Inflammatory macrophage (primary cell): ENCODE measurements around the gene PRAMEF33.
A peak's percentile ranks its signal among the peaks of the same experiment; 100 is the strongest.
"Not testable (repeated sequence)": the region's sequence is repeated elsewhere in the genome, so short reads cannot be mapped to it uniquely, and the experiment has no call there.

ENCODE experiments used
- DNase-seq, 2 donors: peaks; one replicate each; pipeline ENCODE4 v3.0.0-alpha.2; 2020 to 2022
- total RNA-seq, 18 experiments: gene quantifications; one replicate each; lab custom pipeline; 2026; ENCODE audit warnings: mixed read lengths in 6 of 18, inconsistent platforms in 2 of 18; lab: John Stamatoyannopoulos, UW

Gene PRAMEF33
- 0 reads per million in 18 experiments for total RNA-seq

DNA sequence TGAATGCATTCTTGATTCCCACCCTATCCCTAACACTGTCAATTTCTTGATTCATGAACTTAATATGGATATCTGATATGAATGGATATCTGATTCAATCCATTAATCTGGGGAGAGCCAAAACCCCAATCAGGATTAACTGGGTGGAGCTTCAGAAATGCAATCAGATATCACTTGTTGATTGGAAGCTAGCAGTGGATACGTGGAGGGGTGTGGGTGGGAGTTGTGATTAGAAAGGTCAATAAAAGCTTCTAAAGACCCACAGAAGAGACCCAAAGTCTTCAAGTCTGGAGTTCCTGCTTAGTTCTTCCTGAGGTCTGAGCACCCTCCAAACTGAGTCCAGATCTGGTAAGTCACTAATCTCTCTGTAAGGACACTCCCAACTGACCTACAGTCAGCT is at the start of gene PRAMEF33:
PRAMEF33 (plus strand) TSS at position 301 of the 400 bp plus-strand sequence. CDS start 2,416 bp downstream, outside the sequence.
- not testable (repeated sequence) for DNase-seq

DNA sequence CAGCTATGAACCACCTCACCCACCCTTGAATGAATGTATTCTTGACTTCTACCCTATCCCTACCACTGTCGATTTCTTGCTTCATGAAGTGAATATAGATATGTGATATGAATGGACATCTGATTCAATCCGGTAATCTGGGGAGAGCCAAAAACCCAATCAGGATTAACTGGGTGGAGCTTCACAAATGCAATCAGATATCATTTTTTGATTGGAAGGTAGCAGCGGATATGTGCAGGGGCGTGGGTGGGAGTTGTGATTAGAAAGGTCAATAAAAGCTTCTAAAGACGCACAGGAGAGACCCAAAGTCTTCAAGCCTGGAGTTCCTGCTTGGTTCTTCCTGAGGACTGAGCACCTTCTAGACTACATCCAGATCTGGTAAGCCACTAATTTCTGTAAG is 49.4 kb upstream of the PRAMEF33 start, which contains the start of gene PRAMEF5:
PRAMEF5 (plus strand) TSS at position 301 of the 400 bp plus-strand sequence. CDS start 5,071 bp downstream, outside the sequence.
- DNase-seq: not testable (repeated sequence)

DNA sequence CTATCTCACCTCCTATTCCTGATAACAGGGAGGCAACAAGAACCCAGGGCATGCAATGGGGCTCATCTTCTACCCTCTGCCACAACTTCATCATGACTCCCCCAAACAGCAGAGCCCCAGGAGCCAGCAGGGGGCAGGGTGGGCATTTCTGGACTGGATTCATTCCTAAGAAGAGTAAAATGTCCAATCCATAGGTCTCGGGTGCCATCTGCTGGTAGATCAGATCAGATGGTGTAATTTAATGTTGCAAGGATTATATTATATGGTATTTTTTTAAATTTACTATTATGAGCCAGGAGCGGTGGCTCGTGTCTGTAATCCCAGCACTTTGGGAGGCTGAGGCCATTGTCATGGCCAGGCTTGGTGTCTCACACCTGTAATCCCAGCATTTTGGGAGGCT is 38.2 kb upstream of the PRAMEF33 start:
- not testable (repeated sequence) for DNase-seq

DNA sequence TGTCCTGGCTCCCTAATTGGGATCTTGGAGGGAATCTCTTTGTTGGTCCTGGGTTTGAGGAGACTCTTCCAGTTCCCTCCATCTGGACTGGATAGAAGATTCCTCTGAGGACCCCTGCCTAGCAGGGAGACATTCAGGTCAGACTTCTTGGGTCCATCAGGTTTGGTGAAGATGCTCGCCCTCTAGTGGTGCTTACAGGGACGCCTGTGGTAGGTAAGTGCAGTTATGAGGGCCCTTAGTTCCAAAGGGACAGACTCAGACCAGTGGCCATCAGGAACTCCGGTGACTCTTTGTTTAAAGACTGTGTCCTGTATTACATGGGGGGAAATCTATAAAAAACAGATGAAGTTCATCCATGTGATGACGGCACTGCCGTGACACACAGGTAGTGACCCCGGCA is 26.3 kb upstream of the PRAMEF33 start:
- not testable (repeated sequence) for DNase-seq

GRCh38 chr1:13279617-13280016 is 23.7 kb upstream of the PRAMEF33 start:
- DNase-seq: not testable (repeated sequence)

GRCh38 chr1:13285037-13285436 is 18.3 kb upstream of the PRAMEF33 start, which contains the start of gene PRAMEF8:
Gene PRAMEF8 (minus strand): TSS chr1:13285137. CDS start chr1:13284091, 1,046 bp downstream.
- DNase-seq: not testable (repeated sequence)

DNA sequence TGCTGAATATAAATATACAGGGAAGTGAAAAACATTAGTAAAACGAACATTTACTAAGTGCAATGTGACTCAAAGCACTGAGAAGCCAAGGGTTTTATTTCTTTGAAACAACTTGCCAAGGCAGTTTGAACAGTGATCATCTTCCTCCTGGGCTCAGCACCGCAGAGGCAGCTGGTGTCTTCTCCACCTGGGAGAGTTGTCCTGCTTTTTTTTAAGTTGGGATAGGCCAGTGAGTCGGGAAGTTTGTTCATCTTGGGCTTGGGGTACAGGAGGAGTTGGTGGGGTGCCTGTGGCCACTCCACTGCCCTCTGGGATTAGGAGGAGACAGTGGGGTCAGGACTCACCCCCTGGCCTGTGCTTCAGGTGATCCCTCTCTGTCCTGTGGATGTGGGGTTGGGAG is 14.3 kb upstream of the PRAMEF33 start:
- DNase-seq: not testable (repeated sequence)

DNA sequence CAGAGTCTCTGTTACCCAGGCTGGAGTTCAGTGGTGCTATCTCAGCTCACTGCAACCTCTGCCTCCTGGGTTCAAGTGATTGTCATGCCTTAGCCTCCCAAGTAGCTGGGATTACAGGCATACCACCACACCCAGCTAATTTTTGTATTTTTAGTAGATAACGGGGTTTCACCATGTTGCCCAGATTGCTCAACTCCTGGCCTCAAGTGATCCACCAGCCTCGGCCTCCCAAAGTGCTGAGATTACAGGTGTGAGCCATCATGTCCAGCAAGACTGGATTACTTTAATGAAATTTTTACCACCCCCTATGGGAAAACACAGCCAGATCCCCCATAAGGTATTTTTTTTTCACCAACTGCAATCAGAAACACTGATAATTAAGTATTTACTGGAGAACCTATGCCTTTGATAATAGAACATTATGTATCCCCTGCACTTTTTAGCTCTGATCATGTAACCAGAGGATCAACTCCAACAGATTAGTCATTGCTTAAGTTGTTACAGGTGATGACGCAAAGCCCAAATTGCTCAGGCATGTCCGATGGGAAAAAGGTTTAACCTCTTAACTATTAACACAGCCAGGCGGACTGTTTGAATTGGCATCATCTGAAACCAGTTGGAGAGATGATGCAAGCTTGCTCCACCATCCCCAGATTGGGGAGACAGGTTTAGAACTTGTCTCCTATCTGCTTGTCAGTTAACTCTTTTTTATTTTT is 6.0 kb upstream of the PRAMEF33 start:
- not testable (repeated sequence) for DNase-seq

DNA sequence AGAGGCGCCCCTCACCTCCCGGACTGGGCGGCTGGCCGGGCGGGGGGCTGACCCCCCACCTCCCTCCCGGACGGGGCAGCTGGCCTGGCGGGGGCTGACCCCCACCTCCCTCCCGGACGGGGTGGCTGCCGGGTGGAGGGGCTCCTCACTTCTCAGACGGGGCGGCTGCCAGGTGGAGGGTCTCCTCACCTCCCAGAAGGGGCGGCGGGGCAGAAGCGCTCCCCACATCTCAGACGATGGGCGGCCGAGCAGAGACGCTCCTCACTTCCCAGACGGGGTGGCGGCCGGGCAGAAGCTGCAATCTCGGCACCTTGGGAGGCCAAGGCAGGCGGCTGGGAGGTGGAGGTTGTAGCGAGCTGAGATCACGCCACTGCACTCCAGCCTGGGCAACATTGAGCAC is 4.6 kb upstream of the PRAMEF33 start:
- DNase-seq: not testable (repeated sequence)

GRCh38 chr1:13302197-13302596 is 1.1 kb upstream of the PRAMEF33 start:
- not testable (repeated sequence) for DNase-seq

- DNase-seq: not testable (repeated sequence)
These were observed 11.9 kb downstream of the PRAMEF33 start, which contains the start of gene PRAMEF15 for GRCh38 chr1:13315281-13315680. Gene PRAMEF15 (plus strand): TSS chr1:13315581. CDS start chr1:13318408, 2,827 bp downstream.

GRCh38 chr1:13342496-13342895 is 39.2 kb downstream of the PRAMEF33 start:
- DNase-seq: not testable (repeated sequence)

DNA sequence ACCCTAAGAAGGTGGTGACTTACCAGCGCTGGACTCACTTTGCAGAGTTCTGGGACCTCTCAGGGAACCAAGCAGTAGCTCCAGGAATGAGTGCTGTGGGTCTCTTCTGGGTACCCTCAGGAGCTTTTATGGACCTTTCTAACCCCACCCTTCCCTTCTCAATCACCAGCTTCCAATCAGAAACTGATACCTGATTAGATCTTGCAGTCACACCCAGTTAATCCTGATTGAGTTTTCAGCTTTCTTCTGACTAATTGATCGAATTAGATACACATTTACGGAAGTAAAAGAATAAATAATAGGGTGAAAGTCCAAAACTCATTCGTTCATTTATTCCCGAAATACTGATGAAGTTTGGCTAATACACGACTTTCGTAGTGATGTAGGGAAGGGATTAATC is 43.7 kb downstream of the PRAMEF33 start, which contains the start of gene PRAMEF14:
PRAMEF14 (minus strand) TSS at position 101 of the 400 bp plus-strand sequence. CDS start 1,820 bp downstream, outside the sequence.
- not testable (repeated sequence) for DNase-seq

DNA sequence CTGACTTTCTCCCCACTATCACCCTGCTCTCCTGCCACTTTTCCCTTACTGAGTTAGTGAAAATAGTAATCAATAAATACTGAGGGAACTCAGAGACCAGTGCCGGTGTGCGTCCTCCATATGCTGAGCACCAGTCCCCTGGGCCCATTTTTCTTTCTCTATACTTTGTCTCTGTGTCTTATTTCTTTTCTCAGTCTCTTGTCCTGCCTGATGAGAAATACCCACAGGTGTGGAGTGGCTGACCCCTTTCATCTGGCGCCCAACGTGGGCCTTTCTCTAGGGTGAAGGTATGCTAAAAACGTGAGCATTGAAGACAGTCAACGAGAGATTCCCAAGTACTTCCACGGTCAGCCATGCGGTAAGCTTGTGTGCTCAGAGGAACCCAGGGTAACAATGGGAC is 50.1 kb downstream of the PRAMEF33 start:
- not testable (repeated sequence) for DNase-seq

DNA sequence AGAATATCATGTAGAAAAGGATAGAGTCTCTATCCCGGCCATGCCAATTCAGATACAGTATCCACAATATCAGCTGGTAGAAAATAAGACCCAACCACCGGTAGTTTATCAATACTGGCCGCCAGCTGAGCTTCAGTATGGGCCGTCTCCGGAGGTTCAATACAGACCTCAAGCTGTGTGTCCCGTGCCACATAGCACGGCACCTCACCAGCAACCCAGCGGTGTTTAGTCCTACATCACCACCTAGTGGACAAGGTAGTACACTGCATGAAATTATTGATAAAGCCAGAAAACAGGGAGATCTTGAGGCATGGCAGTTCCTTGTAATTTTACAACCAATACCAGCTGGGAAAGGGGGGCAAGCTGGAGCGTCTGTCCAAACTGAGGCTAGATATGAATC is 51.1 kb downstream of the PRAMEF33 start:
- DNase-seq: not testable (repeated sequence)

GRCh38 chr1:13356774-13357173 is 53.4 kb downstream of the PRAMEF33 start:
- DNase-seq: peak; percentile 47 to 53
